ENCODE data around the gene LSM4. TPM values are rescaled to one million over a fixed set of nuclear protein-coding genes. Genes with fewer than 3 reads are reported as not detected.

LSM4 gene
- total RNA-seq, 1 donor from 2014 or later: 440 TPM

DNA sequence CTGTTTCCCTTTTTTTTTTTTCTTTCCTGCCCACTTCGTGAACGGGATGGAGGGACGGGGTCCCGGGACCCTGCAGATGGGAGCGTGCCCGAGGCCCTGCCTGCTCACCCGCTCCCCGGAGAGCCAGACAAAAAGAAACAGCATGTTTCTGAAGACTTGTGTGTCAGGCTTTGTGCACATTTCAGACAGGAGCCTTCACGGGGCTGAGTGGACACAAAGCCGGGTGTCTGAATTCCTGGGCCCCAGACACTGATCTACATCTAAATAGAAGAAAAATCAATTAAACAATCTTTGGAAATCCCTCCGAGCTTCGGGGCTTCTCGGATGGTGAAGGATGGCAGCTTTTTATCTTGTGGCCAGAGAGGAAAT lies 21.7 kb upstream of the LSM4 start:
- Histone ChIP-seq H3K27me3 (peaks cover 19% of the 10 kb centered on the region), H3K9me3 (ENCODE audit: low read depth) (no peaks in the 10 kb centered on the region), H3K4me1 (peaks cover 24% of the 10 kb centered on the region), H3K4me2 (peak overlapping the region; percentile 66), H3K27ac (no peak overlapping the region), H3K9ac (no peak overlapping the region), H3F3A (ENCODE audit: low read depth) (peaks cover 59% of the 10 kb centered on the region), H3K4me3 (no peak overlapping the region), H2AFZ (replicated peaks) (no peak overlapping the region), H3K79me2 (ENCODE audit: low read depth) (no peaks in the 10 kb centered on the region), H4K20me1 (ENCODE audit: low read depth) (peaks cover 18% of the 10 kb centered on the region), H3K36me3 (no peaks in the 10 kb centered on the region)
- peaks cover 48% of the 10 kb centered on the region for H3K4me1 Mint-ChIP-seq
- no peaks in the 10 kb centered on the region for H3K9me3 Mint-ChIP-seq
- no peak for TF ChIP-seq EZH2phosphoT487 (IDR thresholded peaks at IDR 0.05)
- TF ChIP-seq CTCF (IDR thresholded peaks at IDR 0.05): no peak
- TF ChIP-seq EZH2 (IDR thresholded peaks at IDR 0.05): no peak
- peak overlapping the region; percentile 78 for H3K4me3 Mint-ChIP-seq
- peak; percentile 76 for DNase-seq (ENCODE audit: low spot score)
- H3K27ac Mint-ChIP-seq: peak overlapping the region; percentile 86
- H3K27me3 Mint-ChIP-seq (ENCODE audit: insufficient read depth, low read depth): peaks cover 15% of the 10 kb centered on the region
- no peaks in the 10 kb centered on the region for H3K36me3 Mint-ChIP-seq

- Histone ChIP-seq H3K27ac (no peak overlapping the region), H3K9ac (no peak overlapping the region), H3K79me2 (ENCODE audit: low read depth) (no peaks in the 10 kb centered on the region), H3K36me3 (no peaks in the 10 kb centered on the region), H3K9me3 (ENCODE audit: low read depth) (no peaks in the 10 kb centered on the region), H3K4me1 (peaks cover 24% of the 10 kb centered on the region), H3K27me3 (peaks cover 19% of the 10 kb centered on the region), H3K4me3 (no peak overlapping the region), H4K20me1 (ENCODE audit: low read depth) (peaks cover 18% of the 10 kb centered on the region), H3K4me2 (no peak overlapping the region), H2AFZ (replicated peaks) (no peak overlapping the region), H3F3A (ENCODE audit: low read depth) (peaks cover 60% of the 10 kb centered on the region)
- Mint-ChIP-seq H3K4me3 (peak overlapping the region; percentile 84), H3K9me3 (no peaks in the 10 kb centered on the region), H3K4me1 (peaks cover 42% of the 10 kb centered on the region), H3K36me3 (no peaks in the 10 kb centered on the region), H3K27me3 (ENCODE audit: insufficient read depth, low read depth) (peaks cover 17% of the 10 kb centered on the region), H3K27ac (no peak overlapping the region)
- TF ChIP-seq EZH2 (IDR thresholded peaks at IDR 0.05): no peak
- no peak for TF ChIP-seq CTCF (IDR thresholded peaks at IDR 0.05)
- no peak for DNase-seq (ENCODE audit: low spot score)
Measured at GRCh38 chr19:18342090-18342632, 19.3 kb upstream of the LSM4 start.

GRCh38 chr19:18340990-18341868 lies 18.4 kb upstream of the LSM4 start:
- Histone ChIP-seq H4K20me1 (ENCODE audit: low read depth) (peaks cover 18% of the 10 kb centered on the region), H3F3A (ENCODE audit: low read depth) (peaks cover 59% of the 10 kb centered on the region), H3K79me2 (ENCODE audit: low read depth) (no peaks in the 10 kb centered on the region), H3K9ac (no peak overlapping the region), H3K9me3 (ENCODE audit: low read depth) (no peaks in the 10 kb centered on the region), H2AFZ (replicated peaks) (peak overlapping the region; percentile 75), H3K36me3 (no peaks in the 10 kb centered on the region), H3K4me2 (peak overlapping the region; percentile 97), H3K4me3 (peak overlapping the region; percentile 79), H3K4me1 (peaks cover 24% of the 10 kb centered on the region), H3K27me3 (peaks cover 19% of the 10 kb centered on the region), H3K27ac (no peak overlapping the region)
- no peaks in the 10 kb centered on the region for H3K36me3 Mint-ChIP-seq
- peaks cover 19% of the 10 kb centered on the region for H3K27me3 Mint-ChIP-seq (ENCODE audit: insufficient read depth, low read depth)
- no peaks in the 10 kb centered on the region for H3K9me3 Mint-ChIP-seq
- no peak overlapping the region for H3K27ac Mint-ChIP-seq
- peak; percentile 39 for DNase-seq (ENCODE audit: low spot score)
- no peak for TF ChIP-seq CTCF (IDR thresholded peaks at IDR 0.05)
- no peak for TF ChIP-seq EZH2 (IDR thresholded peaks at IDR 0.05)
- no peak for TF ChIP-seq EZH2phosphoT487 (IDR thresholded peaks at IDR 0.05)
- peak overlapping the region; percentile 84 for H3K4me3 Mint-ChIP-seq
- peaks cover 37% of the 10 kb centered on the region for H3K4me1 Mint-ChIP-seq

Data from neural progenitor cell (in vitro differentiated cells).